ENCODE data around the gene TMEM191B. TPM values are rescaled to one million over a fixed set of nuclear protein-coding genes. Genes with fewer than 3 reads are reported as not detected.
"Not testable (repeated sequence)": the region's sequence is repeated elsewhere in the genome, so short reads cannot be mapped to it uniquely, and the experiment has no call there.

Gene TMEM191B
- 2.1 TPM for total RNA-seq
- long read RNA-seq, partial matches to known transcripts, result 1 of 5 reads
- long read RNA-seq, other reads (novel, unspliced or antisense), result 4 of 5 reads

- peak; percentile 7 for ATAC-seq
- intact Hi-C loops (cut with DNase I), result not testable (repeated sequence)
Measured at GRCh38 chr22:18527752-18528596, at the start of gene TMEM191B. TSS of gene TMEM191B (plus strand) at chr22:18527802. CDS start at chr22:18527981, 179 bp downstream.

GRCh38 chr22:18496227-18496626, 31.4 kb upstream of the TMEM191B start:
- H3K36me3 ChIP-seq; H3K9me3 ChIP-seq; ATAC-seq; H3K27ac ChIP-seq; H3K27me3 ChIP-seq; DNase-seq; H3K4me3 ChIP-seq; intact Hi-C loops (cut with DNase I); H3K4me1 ChIP-seq: not testable (repeated sequence)

More at GRCh38 chr22:18527752-18528596, at the start of gene TMEM191B:
- H3K9me3 ChIP-seq, H3K36me3 ChIP-seq, H3K27ac ChIP-seq, DNase-seq, H3K27me3 ChIP-seq, H3K4me1 ChIP-seq: not testable (repeated sequence)
- H3K4me3 ChIP-seq, result peak within 1 kb of the TSS; percentile 38

- H3K9me3 ChIP-seq; ATAC-seq; H3K4me1 ChIP-seq; H3K36me3 ChIP-seq; H3K27me3 ChIP-seq; H3K27ac ChIP-seq; DNase-seq; intact Hi-C loops (cut with DNase I); H3K4me3 ChIP-seq: not testable (repeated sequence)
Measured at GRCh38 chr22:18511327-18511726, 16.3 kb upstream of the TMEM191B start.

- intact Hi-C loops (cut with DNase I); H3K4me3 ChIP-seq; H3K36me3 ChIP-seq; H3K27me3 ChIP-seq; H3K27ac ChIP-seq; ATAC-seq; H3K9me3 ChIP-seq; H3K4me1 ChIP-seq; DNase-seq: not testable (repeated sequence)
Measured at GRCh38 chr22:18512378-18512777, 15.2 kb upstream of the TMEM191B start.

- H3K4me3 ChIP-seq, result not testable (repeated sequence)
Measured at GRCh38 chr22:18513454-18513853, 14.1 kb upstream of the TMEM191B start.

GRCh38 chr22:18518061-18518460, 9.5 kb upstream of the TMEM191B start, which contains the start of gene GGTLC3:
TSS of gene GGTLC3 (minus strand) at chr22:18518161. CDS start at chr22:18517897, 264 bp downstream.
- H3K9me3 ChIP-seq; ATAC-seq; H3K4me1 ChIP-seq; intact Hi-C loops (cut with DNase I); H3K27ac ChIP-seq; H3K27me3 ChIP-seq; DNase-seq; H3K36me3 ChIP-seq; H3K4me3 ChIP-seq: not testable (repeated sequence)

More at GRCh38 chr22:18513454-18513853, 14.1 kb upstream of the TMEM191B start:
- peak; percentile 62 for DNase-seq
- H3K9me3 ChIP-seq; H3K4me1 ChIP-seq; intact Hi-C loops (cut with DNase I); H3K36me3 ChIP-seq; ATAC-seq; H3K27ac ChIP-seq; H3K27me3 ChIP-seq: not testable (repeated sequence)

GRCh38 chr22:18522762-18523161, 4.8 kb upstream of the TMEM191B start:
- H3K36me3 ChIP-seq; H3K27ac ChIP-seq; DNase-seq; H3K27me3 ChIP-seq; intact Hi-C loops (cut with DNase I); ATAC-seq; H3K9me3 ChIP-seq; H3K4me1 ChIP-seq; H3K4me3 ChIP-seq: not testable (repeated sequence)

GRCh38 chr22:18523328-18523727, 4.3 kb upstream of the TMEM191B start:
- H3K9me3 ChIP-seq; H3K27me3 ChIP-seq; intact Hi-C loops (cut with DNase I); H3K27ac ChIP-seq; H3K36me3 ChIP-seq; DNase-seq; H3K4me1 ChIP-seq; H3K4me3 ChIP-seq: not testable (repeated sequence)
- ATAC-seq, result peak; percentile 47

- H3K27me3 ChIP-seq; intact Hi-C loops (cut with DNase I); H3K27ac ChIP-seq; H3K4me1 ChIP-seq; H3K9me3 ChIP-seq; H3K36me3 ChIP-seq: not testable (repeated sequence)
- peak; percentile 95 for DNase-seq
- ATAC-seq, result peak; percentile 95
- H3K4me3 ChIP-seq, result peak overlapping the region; percentile 38
Measured at GRCh38 chr22:18528597-18529415, 1.2 kb downstream of the TMEM191B start.

GRCh38 chr22:18529416-18530145, 2.0 kb downstream of the TMEM191B start:
- DNase-seq; H3K9me3 ChIP-seq; H3K4me1 ChIP-seq; H3K27ac ChIP-seq; H3K27me3 ChIP-seq; H3K36me3 ChIP-seq; H3K4me3 ChIP-seq; intact Hi-C loops (cut with DNase I): not testable (repeated sequence)
- ATAC-seq, result peak; percentile 18

- H3K36me3 ChIP-seq; ATAC-seq; DNase-seq; H3K27me3 ChIP-seq; H3K4me3 ChIP-seq; H3K9me3 ChIP-seq; H3K27ac ChIP-seq; H3K4me1 ChIP-seq; intact Hi-C loops (cut with DNase I): not testable (repeated sequence)
Measured at GRCh38 chr22:18533633-18534032, 6.0 kb downstream of the TMEM191B start.

GRCh38 chr22:18534315-18534714, 6.7 kb downstream of the TMEM191B start:
- intact Hi-C loops (cut with DNase I); H3K36me3 ChIP-seq; H3K27ac ChIP-seq; H3K9me3 ChIP-seq; H3K4me3 ChIP-seq; H3K27me3 ChIP-seq; DNase-seq; ATAC-seq; H3K4me1 ChIP-seq: not testable (repeated sequence)

- intact Hi-C loops (cut with DNase I); H3K4me3 ChIP-seq; H3K27ac ChIP-seq; H3K27me3 ChIP-seq; H3K9me3 ChIP-seq; DNase-seq; H3K4me1 ChIP-seq; ATAC-seq; H3K36me3 ChIP-seq: not testable (repeated sequence)
Measured at GRCh38 chr22:18539994-18540393, 12.4 kb downstream of the TMEM191B start.

Measured in upper lobe of right lung (tissue), 1 donor.